ENCODE measurements around the gene IQCH.
A peak's percentile ranks its signal among the peaks of the same experiment; 100 is the strongest.

The IQCH gene

DNA sequence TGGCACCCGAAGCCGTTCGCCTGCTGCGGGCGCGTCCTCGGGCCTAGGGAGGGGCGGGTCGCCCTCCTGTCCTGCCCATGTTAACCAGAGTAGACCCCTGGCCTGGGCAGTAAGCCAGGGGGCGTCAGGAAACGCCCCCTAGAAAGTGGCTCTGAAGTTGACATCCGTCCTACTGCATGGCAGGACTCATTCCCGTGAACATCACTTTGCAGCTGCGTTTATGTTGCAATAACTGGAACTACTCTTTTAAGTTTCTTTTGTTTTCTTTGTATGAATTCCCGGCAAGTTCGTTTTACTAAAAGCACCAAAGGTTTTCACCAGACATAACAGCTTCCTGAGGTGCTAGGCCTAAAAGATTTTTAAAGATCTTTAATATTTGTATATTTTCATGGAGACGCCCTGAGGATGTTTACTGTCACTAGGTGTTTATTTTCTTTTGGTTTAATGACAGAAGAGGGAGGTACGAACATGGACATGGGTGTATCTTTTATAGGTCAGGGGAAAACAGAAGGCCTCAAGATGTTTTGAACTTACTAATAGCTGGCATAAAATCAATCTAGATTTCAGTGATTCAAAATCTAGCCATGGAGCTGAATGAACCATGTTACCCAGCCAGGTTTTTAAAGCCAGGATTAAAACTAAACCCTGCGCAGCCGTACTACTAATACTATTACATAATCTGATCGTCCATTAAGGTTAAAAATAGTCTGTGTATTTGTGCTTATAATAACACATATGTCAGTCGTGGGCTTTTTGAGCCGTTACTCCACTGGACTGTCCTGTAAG, 267.4 kb downstream of the IQCH start:
- DNase-seq (ENCODE audit: low read depth in 1 of 2, low spot score in 1 of 2), result no peak

DNA sequence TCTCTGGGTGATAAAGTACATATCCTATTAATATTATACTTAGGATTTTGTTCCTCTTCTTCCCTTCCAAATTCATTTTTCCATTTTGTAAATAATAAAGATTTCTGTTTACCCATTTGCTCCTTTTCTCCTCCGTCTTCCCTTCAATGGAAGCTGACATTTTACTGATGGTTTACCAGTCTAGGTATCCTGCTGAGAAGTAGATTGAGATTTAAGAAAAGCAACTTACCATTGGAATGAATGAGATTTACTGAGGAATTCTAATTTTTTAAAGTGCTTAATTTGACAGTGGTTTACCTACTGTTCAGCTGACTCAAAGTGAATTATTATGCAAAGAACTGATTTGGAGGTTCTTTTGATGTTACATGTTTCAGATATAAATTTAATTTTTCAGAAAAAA, 268.7 kb downstream of the IQCH start:
- no peak for DNase-seq (ENCODE audit: low read depth in 1 of 2, low spot score in 1 of 2)

DNA sequence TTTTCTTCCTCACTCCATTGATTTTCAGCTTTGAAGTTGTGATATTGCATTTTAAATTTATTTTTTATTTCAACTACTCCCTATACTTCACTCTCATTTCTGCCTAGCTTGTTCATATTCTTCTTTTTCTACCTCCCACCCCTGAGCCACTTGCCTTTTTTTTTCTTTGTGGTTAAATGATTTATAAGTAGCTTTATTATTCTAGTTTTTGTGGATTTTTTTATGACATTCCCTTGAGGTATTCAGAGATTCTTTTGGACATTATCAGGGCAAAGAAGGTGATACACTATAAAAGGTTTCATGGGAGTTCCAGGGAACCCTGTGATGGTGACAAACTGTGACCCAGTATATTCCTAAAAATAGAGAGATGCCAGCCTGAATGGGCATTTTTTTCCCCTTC, 269.6 kb downstream of the IQCH start:
- no peak for DNase-seq (ENCODE audit: low read depth in 1 of 2, low spot score in 1 of 2)

DNA sequence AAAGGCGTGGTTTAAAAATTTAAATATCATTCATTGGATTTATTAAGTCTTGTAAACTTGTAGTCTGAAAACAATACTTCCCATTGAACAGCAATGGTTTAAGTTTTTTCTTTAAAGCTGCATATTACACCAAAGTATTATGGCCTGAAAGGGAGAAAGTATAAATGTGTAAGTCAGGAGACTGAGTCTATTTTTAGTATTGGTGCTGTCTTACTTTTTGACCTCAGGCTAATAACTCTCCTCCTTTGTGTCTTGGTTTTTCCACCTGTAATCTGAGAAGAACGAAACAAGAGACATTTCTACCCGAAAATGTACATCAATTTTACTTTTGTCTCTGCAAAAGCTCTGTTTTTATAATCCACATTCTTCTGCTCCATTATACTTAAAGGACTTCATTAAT, 273.9 kb downstream of the IQCH start:
- no peak for DNase-seq (ENCODE audit: low read depth in 1 of 2, low spot score in 1 of 2)

DNA sequence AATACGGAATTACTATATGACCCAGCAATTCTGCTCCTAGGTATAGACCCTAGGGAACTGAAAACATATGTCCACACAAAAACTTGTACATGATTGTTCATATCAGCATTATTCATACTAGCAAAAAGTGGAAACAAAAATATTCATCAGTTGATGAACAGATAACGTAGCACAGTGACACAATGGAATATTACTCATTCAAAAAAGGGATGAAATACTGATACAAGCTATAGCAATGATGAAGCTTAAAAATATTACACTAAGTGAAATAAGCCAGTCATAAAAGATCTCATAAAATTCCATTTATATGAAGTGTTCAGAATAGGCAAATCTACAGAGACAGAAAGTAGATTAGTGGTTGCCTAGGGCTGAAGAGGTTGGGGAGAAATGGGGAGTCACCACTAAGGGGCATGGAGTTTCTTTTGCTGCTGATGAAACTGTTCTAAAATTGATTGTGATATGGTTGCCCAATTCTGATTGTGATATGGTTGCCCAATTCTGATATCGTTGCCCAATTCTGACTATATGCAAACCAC, 276.9 kb downstream of the IQCH start:
- DNase-seq (ENCODE audit: low read depth in 1 of 2, low spot score in 1 of 2), result no peak

DNA sequence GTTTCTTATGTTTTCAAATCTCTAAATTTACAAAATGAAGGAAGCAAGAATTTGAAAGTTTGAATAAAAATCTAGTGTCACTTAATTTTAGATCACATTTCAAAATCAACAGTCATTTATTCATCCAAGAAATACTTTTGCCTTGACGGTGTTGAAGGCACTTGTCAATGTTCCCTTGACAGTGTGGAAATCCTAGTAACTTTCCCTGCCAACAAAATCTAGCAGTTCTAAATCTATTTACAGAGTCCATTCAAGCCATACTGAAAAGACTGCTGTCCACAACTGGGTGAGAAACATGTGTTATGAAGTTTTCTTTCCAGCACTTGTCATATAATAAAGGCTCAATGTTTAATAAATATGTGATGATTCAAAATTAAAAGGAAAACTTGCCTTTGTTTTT, 279.3 kb downstream of the IQCH start:
- DNase-seq (ENCODE audit: low read depth in 1 of 2, low spot score in 1 of 2), result no peak

DNA sequence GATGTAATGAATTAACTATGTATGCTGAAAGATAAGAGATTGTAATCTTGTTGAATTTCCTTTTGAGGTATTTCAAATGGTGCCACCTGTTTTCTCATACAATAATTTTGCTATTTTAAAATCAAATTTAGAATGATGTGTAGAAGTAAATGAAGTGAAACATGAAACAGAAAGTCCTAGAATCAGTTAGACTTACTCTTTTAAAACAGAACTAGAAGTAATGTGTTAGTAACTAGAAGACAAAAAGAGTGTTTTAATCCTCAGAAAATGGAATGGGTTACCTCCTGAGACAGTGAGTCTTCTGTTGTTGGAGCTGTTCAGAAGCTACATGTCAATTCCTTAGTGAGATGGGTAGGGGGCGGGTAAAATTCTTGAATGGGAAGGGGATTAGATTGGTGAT, 279.8 kb downstream of the IQCH start:
- no peak for DNase-seq (ENCODE audit: low read depth in 1 of 2, low spot score in 1 of 2)

DNA sequence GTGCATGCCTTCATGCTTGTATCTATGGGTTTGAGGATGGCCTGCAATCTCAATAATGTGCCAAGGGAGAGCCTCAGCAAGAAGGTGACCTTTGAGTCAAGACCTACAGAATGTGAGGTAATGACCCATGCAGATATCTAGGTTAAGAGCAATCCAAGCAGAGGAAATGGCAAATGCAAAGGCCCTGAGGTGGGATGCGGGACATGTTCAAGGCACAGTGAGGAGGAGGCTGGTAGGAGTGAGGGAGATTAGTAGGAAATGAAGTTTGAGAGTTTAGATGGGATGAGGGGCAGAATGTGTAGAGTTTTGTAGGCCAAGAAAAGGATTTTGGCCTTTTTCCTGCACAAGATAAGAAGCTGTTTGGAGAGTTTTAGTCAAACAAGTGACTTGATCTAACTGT, 283.2 kb downstream of the IQCH start:
- DNase-seq (ENCODE audit: low read depth in 1 of 2, low spot score in 1 of 2), result no peak

DNA sequence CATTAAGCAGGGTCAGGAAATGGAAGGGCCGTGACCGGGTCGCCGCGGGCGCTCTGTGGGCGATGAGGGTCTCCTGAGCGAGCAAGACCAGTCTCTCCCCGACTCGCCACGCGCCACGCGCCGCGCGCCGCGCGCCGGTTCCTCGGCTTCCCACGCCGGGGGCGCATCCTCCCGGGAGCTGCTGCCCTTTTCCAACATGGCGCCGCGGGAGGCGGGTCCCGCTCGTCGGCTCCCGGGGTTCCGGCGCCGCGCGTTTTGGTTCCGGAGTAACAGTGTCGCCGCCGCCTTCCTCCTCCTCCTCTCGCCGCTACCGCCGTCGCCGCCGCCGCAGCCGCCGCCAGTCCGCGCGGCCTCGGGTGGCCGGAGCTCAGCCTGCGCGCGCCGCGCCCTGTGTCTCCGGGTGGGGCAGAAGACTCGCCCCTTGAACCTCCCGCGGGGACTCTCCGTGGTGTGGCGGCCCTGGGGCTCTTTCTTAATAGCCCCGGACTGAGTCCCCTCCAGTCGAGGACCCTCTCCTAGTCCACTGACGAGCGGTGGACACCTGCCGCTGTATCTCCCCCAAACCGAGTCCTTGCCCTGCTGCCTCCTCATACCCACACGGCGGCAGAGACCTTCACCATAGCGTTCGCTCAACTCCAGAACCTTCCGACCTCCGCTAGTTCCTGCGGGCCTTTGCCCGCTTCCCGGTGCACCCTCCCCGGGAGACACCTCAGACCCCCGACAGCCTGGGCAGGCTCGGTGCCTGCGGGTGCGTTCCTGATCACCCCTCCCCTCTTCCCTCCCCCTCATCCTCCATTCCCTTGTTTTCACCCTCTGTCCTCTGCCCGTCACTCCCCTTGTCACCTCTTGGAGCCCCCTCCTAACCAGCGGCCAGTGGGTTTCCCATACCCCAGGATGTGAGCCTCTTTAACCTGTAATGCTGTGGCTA, 288.1 kb downstream of the IQCH start, which contains the start of gene MAP2K5:
MAP2K5 (plus strand) TSS at position 284 of the 928 bp plus-strand sequence; CDS start at position 917, 633 bp downstream.
- DNase-seq (ENCODE audit: low read depth in 1 of 2, low spot score in 1 of 2), result peak; percentile 67 to 81

DNA sequence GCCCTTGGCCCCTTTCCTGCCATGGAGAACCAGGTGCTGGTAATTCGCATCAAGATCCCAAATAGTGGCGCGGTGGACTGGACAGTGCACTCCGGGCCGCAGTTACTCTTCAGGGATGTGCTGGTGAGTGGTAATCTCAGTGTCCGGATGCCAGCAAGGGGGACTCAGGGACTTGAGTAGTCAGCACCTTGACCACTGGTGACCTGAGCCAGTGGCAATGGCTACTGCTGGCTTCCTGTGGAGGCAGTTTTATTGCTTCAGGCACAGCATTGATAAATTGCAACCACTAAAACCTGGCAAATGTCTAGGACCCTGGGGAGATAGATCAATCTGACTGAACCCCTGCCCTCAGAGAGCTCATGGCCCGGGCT, 288.7 kb downstream of the IQCH start:
- no peak for DNase-seq (ENCODE audit: low read depth in 1 of 2, low spot score in 1 of 2)

DNA sequence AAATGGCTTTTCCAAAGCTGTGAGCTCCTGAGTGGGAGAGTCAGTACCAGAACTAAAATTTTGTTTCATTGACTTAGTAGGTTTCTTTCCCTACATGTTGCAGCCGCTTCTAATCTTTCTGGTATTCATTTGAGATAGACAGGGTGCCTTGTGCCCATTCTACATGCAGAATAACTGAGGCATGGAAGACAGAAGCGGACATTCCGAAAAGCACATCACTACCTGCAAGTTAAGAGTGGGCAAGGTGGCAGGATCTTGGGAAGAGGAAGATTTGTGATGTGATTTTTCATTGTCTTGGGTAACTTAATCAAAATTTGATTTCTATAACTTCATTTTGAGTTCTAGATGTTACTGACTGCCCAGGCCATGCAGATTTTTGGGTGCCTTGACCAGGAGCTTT, 289.9 kb downstream of the IQCH start:
- DNase-seq (ENCODE audit: low read depth in 1 of 2, low spot score in 1 of 2), result no peak

DNA sequence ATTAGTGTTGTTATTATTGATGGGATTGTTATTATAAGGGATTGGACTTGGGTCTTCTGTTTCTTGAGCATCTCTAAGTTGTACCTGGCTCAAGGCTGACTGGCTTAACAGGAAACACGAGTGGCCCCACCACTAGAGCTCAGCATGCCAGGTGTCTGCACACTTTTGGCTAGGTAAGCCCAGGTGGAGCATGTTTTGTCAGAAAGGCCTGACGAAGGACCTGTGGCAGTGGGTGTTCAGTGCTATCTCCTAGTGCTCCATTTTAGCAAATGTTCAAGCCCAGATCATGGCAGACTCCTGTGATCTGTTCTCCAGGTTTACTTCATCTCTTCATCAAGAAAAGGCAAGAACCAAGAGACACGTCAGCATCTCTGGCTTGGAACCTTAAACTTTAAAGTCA, 291.3 kb downstream of the IQCH start:
- no peak for DNase-seq (ENCODE audit: low read depth in 1 of 2, low spot score in 1 of 2)

DNA sequence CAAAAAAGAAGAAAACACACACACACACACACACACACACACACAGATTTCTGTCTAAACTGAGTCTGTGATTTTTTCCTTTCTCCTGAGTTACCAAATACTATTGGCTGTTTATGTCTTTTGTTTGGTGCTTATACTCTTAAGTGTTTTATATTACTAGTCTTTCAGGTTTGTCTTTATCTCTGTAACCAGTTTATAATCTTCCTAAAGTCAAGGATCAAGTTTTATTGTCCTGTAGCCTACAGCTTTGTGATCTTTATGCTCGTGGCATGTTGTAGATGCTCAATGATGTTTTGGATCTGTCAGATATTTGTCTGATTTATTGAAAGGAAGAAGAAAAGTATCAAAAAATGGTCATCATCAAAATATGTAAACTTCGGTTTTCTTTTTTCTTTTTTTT, 292.5 kb downstream of the IQCH start:
- DNase-seq (ENCODE audit: low read depth in 1 of 2, low spot score in 1 of 2), result no peak

DNA sequence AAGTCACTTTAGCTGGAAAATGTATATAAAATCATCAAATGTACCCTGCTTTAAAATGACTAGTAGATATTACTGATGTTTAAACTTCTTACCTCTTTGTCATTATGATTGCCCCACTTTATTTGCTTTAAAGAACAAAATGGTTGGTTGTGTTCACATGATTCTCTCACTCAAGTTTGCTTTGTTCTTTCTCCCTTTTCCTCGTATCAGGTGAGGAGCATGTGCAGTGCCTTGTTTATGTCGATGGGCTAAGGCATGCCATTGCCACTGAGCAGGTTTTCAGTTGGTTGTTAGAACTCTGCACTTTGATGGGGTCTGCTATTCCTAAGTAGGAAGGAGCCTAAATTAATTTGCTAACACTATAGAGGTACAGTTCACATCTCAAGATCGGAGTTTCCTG, 293.2 kb downstream of the IQCH start:
- DNase-seq (ENCODE audit: low read depth in 1 of 2, low spot score in 1 of 2), result no peak

DNA sequence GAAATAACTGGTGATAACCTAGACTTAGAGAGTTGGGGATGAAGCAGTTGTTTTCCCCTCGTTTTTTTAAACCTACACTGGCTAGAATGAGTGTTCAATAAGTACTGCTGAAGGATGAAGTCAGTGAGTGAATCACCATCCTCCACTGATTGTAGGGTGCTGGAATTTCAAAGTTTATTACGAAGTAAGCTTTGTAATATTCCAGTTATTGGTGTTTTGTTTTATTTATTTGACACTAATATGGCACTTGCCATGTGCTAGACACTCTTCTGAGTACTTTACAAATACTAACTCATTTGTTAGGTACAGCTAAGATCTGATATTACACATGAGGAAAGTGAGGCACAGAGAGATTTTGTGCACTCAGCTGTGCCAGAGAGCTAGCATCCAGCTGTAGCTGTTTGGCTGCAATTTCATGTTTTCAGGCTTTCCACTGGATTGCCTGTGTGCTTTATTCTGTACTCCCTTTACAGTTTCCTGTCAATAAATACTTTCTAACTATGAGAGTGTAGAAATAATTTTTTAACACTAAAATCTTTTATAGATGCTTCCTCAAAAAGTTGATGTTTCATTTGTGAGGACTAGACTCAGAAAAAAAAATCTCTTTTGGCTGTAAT, 293.8 kb downstream of the IQCH start:
- no peak for DNase-seq (ENCODE audit: low read depth in 1 of 2, low spot score in 1 of 2)

DNA sequence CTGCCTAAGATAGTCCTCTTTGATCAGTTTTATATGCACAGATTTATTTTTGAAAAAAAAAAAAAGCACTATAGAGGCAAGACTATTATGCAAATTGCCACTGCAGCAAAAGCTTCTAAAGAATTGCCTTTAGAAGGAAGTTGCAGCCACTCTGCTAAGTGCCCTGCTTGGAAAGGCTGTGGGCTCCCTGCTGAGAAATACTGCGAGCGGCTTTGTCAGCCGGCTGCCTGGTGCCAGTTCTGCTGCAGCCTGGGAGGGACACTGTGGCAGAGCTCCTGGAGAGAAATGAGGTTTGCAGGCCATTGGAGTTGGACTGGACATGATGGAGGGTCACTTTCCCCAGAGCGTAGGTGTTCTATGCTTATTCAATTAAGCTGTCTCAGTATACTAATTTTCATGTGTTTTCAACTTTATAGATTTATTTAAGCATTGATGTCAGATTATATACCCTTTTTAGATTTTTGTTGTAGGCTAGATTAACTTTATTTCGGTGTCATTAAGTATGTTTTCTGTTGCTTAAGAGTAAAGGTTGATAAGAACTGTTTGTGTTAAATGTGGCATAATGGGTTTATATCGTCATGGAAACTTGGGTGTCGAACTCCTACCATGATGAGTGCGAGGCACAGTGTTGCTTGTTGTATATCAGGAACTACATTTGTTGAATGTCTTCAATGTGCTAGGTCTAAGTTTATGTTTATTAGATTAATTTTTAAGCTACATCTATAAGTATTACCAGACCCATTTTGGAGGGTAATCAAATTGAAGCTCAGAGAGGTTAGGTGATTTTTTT, 294.5 kb downstream of the IQCH start:
- DNase-seq (ENCODE audit: low read depth in 1 of 2, low spot score in 1 of 2), result no peak

DNA sequence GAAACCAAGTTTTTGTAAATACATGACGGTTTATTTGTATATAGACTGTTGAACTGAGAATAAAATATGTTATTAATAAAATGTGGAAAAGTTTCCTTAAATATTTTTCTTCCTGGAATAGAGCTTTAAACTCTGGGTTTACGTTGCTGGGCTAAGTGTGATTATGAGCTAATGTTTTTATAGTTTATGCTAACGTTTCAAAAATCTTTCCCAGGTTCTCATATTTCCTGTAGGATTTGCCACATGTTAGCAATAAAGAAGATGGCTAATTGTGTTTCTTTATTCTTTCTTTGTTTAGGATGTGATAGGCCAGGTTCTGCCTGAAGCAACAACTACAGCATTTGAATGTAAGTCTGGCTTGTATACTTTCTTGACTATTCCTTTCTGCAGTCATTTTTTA, 295.1 kb downstream of the IQCH start:
- no peak for DNase-seq (ENCODE audit: low read depth in 1 of 2, low spot score in 1 of 2)

DNA sequence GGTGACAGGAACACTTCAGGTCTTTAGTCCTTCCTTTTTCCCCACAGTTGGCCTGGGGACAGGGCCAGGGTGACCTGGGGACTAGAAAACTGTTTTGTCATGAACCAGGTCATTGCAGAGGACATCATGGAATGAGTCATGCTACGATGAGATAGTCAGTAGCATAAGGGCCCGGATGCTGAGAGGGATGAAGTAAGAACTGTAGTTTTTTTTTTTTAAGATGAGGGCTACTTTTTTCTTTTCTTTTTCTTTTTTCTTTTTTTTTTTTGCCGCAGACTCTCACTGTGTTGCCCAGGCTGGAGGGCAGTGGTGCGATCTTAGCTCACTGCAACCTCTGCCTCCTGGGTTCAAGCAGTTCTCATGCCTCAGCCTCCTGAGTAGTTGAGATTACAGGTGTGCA, 295.9 kb downstream of the IQCH start:
- no peak for DNase-seq (ENCODE audit: low read depth in 1 of 2, low spot score in 1 of 2)

DNA sequence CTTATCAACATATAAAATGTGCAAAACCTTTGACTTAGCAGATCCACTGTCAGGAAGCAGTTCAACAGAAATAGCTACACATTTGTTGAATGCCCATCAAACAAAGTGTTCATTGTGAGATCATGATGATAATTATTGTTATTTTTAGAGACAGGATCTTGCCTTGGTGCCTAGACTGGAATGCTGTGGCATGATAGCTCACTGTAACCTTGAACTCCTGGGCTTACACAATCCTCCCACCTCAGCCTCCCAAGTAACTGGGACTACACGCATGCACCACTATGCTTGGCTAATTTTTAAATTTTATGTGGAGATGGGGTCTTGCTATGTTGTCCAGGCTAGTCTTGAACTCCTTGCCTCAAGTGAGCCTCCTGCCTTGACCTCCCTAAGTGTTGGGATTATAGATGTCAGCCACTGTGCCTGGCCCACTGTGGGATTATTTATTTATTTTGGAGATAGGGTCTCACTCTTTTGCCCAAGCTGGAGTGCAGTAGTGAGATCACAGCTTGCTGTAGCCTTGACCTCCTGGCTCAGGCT, 296.7 kb downstream of the IQCH start:
- no peak for DNase-seq (ENCODE audit: low read depth in 1 of 2, low spot score in 1 of 2)

Measured in stimulated activated CD4-positive, alpha-beta T cell treated with anti-CD3 and anti-CD28 coated beads, Interleukin-15, amount 100 ng/mL, for 1 hour (primary cell).